Measurements from ENCODE around the gene C1QC. TPM values are rescaled to one million over a fixed set of nuclear protein-coding genes. Genes with fewer than 3 reads are reported as not detected.

Gene C1QC
- total and polyA plus RNA-seq, 2 of the 8 experiments (the other 6 are each of a cell fraction or from before 2014, with no cell fraction given): not detected

DNA sequence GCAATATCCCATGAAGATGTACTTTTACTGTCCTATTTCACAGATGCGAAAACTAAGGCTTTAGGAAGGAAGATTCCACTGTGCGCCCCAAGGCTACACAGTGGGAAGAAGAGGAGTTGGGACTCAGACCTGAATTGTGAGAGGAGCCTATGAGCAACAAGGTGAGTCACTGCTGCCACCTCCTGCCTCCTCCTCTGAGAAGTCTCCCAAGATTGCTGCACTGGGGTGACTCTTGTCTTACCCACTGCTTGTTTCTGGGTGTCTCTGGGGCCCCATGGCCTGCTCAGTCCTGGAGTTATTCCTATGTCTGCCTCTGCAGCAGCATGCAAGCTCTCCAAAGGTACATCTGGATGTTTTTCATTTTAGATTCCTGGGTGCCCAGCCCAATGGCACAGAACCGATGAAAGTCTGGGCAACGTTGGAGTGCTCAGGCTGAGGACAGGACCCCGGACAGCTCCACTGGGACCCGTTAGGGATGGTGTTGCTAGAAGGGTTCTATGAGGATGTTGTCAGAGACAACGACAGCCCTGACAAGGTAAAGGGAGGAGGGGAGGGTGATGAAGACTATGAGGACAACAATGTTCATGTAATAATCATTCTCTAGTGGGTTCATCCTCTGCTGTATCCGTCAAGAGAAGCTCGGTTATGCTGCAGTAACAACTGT lies 18.0 kb upstream of the C1QC start (continued):
- TF ChIP-seq, protein P1, sequence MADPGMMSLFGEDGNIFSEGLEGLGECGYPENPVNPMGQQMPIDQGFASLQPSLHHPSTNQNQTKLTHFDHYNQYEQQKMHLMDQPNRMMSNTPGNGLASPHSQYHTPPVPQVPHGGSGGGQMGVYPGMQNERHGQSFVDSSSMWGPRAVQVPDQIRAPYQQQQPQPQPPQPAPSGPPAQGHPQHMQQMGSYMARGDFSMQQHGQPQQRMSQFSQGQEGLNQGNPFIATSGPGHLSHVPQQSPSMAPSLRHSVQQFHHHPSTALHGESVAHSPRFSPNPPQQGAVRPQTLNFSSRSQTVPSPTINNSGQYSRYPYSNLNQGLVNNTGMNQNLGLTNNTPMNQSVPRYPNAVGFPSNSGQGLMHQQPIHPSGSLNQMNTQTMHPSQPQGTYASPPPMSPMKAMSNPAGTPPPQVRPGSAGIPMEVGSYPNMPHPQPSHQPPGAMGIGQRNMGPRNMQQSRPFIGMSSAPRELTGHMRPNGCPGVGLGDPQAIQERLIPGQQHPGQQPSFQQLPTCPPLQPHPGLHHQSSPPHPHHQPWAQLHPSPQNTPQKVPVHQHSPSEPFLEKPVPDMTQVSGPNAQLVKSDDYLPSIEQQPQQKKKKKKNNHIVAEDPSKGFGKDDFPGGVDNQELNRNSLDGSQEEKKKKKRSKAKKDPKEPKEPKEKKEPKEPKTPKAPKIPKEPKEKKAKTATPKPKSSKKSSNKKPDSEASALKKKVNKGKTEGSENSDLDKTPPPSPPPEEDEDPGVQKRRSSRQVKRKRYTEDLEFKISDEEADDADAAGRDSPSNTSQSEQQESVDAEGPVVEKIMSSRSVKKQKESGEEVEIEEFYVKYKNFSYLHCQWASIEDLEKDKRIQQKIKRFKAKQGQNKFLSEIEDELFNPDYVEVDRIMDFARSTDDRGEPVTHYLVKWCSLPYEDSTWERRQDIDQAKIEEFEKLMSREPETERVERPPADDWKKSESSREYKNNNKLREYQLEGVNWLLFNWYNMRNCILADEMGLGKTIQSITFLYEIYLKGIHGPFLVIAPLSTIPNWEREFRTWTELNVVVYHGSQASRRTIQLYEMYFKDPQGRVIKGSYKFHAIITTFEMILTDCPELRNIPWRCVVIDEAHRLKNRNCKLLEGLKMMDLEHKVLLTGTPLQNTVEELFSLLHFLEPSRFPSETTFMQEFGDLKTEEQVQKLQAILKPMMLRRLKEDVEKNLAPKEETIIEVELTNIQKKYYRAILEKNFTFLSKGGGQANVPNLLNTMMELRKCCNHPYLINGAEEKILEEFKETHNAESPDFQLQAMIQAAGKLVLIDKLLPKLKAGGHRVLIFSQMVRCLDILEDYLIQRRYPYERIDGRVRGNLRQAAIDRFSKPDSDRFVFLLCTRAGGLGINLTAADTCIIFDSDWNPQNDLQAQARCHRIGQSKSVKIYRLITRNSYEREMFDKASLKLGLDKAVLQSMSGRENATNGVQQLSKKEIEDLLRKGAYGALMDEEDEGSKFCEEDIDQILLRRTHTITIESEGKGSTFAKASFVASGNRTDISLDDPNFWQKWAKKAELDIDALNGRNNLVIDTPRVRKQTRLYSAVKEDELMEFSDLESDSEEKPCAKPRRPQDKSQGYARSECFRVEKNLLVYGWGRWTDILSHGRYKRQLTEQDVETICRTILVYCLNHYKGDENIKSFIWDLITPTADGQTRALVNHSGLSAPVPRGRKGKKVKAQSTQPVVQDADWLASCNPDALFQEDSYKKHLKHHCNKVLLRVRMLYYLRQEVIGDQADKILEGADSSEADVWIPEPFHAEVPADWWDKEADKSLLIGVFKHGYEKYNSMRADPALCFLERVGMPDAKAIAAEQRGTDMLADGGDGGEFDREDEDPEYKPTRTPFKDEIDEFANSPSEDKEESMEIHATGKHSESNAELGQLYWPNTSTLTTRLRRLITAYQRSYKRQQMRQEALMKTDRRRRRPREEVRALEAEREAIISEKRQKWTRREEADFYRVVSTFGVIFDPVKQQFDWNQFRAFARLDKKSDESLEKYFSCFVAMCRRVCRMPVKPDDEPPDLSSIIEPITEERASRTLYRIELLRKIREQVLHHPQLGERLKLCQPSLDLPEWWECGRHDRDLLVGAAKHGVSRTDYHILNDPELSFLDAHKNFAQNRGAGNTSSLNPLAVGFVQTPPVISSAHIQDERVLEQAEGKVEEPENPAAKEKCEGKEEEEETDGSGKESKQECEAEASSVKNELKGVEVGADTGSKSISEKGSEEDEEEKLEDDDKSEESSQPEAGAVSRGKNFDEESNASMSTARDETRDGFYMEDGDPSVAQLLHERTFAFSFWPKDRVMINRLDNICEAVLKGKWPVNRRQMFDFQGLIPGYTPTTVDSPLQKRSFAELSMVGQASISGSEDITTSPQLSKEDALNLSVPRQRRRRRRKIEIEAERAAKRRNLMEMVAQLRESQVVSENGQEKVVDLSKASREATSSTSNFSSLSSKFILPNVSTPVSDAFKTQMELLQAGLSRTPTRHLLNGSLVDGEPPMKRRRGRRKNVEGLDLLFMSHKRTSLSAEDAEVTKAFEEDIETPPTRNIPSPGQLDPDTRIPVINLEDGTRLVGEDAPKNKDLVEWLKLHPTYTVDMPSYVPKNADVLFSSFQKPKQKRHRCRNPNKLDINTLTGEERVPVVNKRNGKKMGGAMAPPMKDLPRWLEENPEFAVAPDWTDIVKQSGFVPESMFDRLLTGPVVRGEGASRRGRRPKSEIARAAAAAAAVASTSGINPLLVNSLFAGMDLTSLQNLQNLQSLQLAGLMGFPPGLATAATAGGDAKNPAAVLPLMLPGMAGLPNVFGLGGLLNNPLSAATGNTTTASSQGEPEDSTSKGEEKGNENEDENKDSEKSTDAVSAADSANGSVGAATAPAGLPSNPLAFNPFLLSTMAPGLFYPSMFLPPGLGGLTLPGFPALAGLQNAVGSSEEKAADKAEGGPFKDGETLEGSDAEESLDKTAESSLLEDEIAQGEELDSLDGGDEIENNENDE (IDR thresholded peaks at IDR 0.05; ENCODE audit: insufficient replicate concordance, low read length): no peak
- TF ChIP-seq SAP30 (IDR thresholded peaks at IDR 0.05; ENCODE audit: insufficient read depth, insufficient replicate concordance, low read length): no peak
- TF ChIP-seq NANOG (IDR thresholded peaks at IDR 0.05; ENCODE audit: insufficient read depth, low read depth, low read length, poor library complexity, severe bottlenecking): no peak
- peak; percentile 88 to 90; a peak in 2 of 4 replicates for TF ChIP-seq SIN3A (conservative IDR thresholded peaks at IDR 0.05 in 1 of 2, IDR thresholded peaks at IDR 0.05 in 1 of 2; ENCODE audit: low read depth in 1 of 2, low read length in 2 of 2)
- TF ChIP-seq GTF2F1 (IDR thresholded peaks at IDR 0.05; ENCODE audit: borderline replicate concordance, low read depth, low read length): no peak
- TF ChIP-seq, protein P2, sequence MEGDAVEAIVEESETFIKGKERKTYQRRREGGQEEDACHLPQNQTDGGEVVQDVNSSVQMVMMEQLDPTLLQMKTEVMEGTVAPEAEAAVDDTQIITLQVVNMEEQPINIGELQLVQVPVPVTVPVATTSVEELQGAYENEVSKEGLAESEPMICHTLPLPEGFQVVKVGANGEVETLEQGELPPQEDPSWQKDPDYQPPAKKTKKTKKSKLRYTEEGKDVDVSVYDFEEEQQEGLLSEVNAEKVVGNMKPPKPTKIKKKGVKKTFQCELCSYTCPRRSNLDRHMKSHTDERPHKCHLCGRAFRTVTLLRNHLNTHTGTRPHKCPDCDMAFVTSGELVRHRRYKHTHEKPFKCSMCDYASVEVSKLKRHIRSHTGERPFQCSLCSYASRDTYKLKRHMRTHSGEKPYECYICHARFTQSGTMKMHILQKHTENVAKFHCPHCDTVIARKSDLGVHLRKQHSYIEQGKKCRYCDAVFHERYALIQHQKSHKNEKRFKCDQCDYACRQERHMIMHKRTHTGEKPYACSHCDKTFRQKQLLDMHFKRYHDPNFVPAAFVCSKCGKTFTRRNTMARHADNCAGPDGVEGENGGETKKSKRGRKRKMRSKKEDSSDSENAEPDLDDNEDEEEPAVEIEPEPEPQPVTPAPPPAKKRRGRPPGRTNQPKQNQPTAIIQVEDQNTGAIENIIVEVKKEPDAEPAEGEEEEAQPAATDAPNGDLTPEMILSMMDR (IDR thresholded peaks at IDR 0.05; ENCODE audit: control extremely low read depth in 1 of 3, insufficient read depth in 1 of 3, low read depth in 1 of 3, low read length in 3 of 3): no peak

All from H1 (cell line).